Activated CD8-positive, alpha-beta T cell treated with anti-CD3 and anti-CD28 coated beads for 36 hours (primary cell): ENCODE measurements around the gene DNAJB1. TPM values are rescaled to one million over a fixed set of nuclear protein-coding genes. Genes with fewer than 3 reads are reported as not detected.

Experiments
- ATAC-seq: fragments of 200-7000 bp; cut with Tn5 transposase; one replicate; pipeline ENCODE4 v1.10.0; 2021; ENCODE audit warnings: mild to moderate bottlenecking, moderate library complexity
- CTCF ChIA-PET: fragments of 350-600 bp; sonication (Branson Sonifier 250); formaldehyde crosslinking; loops from one replicate; lab custom pipeline; 2021; ENCODE audit warnings: antibody characterized with exemption; lab: Charles Lee
- POLR2A ChIA-PET: fragments of 350-600 bp; sonication (Branson Sonifier 250); formaldehyde crosslinking; loops from one replicate; lab custom pipeline; 2021; ENCODE audit warnings: antibody characterized with exemption; lab: Charles Lee
- DNase-seq: peaks from one replicate; pipeline ENCODE4 v3.0.0-alpha.2; 2020
- H3K27ac Mint-ChIP-seq: one replicate; pipeline ENCODE4 v1.8.0; 2021; ENCODE audit warnings: mild to moderate bottlenecking, mixed read lengths
- H3K27me3 Mint-ChIP-seq: one replicate; pipeline ENCODE4 v1.8.0; 2021; ENCODE audit warnings: mixed read lengths
- H3K36me3 Mint-ChIP-seq: one replicate; pipeline ENCODE4 v1.8.0; 2021; ENCODE audit warnings: low read depth, mixed read lengths
- H3K4me1 Mint-ChIP-seq: one replicate; pipeline ENCODE4 v1.8.0; 2021; ENCODE audit warnings: low read depth, mixed read lengths
- H3K4me3 Mint-ChIP-seq: one replicate; pipeline ENCODE4 v1.8.0; 2021; ENCODE audit warnings: mild to moderate bottlenecking, moderate library complexity, mixed read lengths
- H3K9me3 Mint-ChIP-seq: one replicate; pipeline ENCODE4 v1.8.0; 2021; ENCODE audit warnings: mixed read lengths
- intact Hi-C: fragments of 100-400 bp; cut with micrococcal nuclease; formaldehyde crosslinking; loops from one replicate; pipeline ENCODE4 v1.10.0; 2022
- total RNA-seq, 2 experiments: library from RNA; stranded (reverse); gene quantifications; one replicate each; pipeline ENCODE4 v1.2.3, GENCODE V29; 2021
- TF ChIP-seq, protein P1 (sequence below): fragments of 200-600 bp; IDR thresholded peaks from one replicate; pipeline ENCODE4 v1.8.0; 2022; ENCODE audit warnings: antibody characterized with exemption, mild to moderate bottlenecking

Gene DNAJB1
- total RNA-seq, 2 experiments from 2014 or later = 52.0 to 59.6 TPM

DNA sequence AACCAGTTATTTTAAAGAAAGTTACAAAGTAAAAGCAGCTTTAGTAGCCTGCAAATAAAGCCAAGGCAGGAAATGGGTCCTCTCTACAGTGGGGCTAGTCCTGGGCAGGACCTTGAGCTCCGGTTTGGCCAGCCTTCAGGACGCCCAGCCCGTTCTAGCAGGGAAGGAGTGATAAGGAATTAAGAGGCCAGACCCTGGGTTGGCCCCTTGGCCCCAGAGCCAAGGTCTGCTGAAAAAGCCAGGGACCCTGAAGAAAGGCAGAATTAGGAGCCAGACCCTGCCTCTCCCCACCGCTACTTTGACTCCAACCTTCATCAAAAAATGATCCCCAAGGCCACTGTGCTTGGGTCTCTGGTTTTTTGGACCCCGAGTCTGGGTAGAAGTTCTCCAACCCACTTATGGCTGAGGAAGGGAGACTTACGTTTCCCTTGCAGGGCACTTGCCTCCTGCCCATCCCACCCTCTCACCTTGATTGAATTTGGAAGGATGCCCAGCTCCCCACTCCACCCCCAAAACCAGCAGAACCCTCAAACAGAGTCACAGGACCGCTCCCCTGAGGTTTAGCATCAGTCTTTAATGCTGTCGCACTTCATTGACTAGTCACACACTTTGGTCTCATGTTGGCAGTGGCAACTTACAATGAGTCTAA, 3.9 kb downstream of the DNAJB1 start:
- CTCF ChIA-PET = interaction anchor here (1.0 to 2.0 kb wide), 3 partner anchors 10 to 35 kb away, joined by 3 to 9 read pairs (median 3); no protein-coding TSS in a partner anchor
- ATAC-seq (no peak), DNase-seq (no peak)
- Mint-ChIP-seq H3K36me3 (peaks cover 41% of the 10 kb centered on the region), H3K4me1 (peaks cover 52% of the 10 kb centered on the region), H3K27ac (peak overlapping the region; percentile 40), H3K4me3 (peak overlapping the region; percentile 81), H3K27me3 (no peaks in the 10 kb centered on the region), H3K9me3 (no peaks in the 10 kb centered on the region)
- TF ChIP-seq, protein P1, sequence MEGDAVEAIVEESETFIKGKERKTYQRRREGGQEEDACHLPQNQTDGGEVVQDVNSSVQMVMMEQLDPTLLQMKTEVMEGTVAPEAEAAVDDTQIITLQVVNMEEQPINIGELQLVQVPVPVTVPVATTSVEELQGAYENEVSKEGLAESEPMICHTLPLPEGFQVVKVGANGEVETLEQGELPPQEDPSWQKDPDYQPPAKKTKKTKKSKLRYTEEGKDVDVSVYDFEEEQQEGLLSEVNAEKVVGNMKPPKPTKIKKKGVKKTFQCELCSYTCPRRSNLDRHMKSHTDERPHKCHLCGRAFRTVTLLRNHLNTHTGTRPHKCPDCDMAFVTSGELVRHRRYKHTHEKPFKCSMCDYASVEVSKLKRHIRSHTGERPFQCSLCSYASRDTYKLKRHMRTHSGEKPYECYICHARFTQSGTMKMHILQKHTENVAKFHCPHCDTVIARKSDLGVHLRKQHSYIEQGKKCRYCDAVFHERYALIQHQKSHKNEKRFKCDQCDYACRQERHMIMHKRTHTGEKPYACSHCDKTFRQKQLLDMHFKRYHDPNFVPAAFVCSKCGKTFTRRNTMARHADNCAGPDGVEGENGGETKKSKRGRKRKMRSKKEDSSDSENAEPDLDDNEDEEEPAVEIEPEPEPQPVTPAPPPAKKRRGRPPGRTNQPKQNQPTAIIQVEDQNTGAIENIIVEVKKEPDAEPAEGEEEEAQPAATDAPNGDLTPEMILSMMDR = no peak
- intact Hi-C loops = no loop called here
- POLR2A ChIA-PET = interaction anchor here (0.7 kb wide), 1 partner anchor 12 kb away, joined by 3 read pairs; no protein-coding TSS in a partner anchor

DNA sequence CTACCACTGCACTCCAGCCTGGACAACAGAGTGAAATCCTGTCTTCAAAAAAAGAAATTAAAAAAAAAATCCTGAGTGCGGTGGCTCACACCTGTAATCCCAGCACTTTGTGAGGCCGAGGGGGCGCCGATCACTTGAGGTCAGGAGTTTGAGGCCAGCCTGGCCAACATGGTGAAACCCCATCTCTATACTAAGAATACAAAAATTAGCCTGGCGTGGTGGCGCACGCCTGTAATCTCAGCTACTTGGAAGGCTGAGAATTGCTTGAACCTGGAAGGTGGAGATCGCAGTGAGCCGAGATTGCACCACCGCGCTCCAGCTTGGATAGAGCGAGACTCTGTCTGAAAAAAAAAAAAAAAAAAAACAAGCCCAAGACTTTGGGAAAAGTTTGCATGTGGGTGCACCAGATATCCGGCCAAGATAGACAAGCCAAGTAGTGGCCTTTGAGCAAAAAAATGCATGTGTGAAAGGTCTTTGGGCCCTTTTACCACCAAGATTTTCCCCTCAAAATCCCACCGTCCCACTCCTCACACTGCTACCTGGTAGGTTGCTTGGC, 5.7 kb downstream of the DNAJB1 start:
- H3K9me3 Mint-ChIP-seq = no peaks in the 10 kb centered on the region
- peaks cover 57% of the 10 kb centered on the region for H3K4me1 Mint-ChIP-seq
- intact Hi-C loops = no loop called here
- TF ChIP-seq, protein P1 = no peak
- ATAC-seq (no peak), DNase-seq (no peak)
- H3K4me3 Mint-ChIP-seq = no peak overlapping the region
- no peaks in the 10 kb centered on the region for H3K27me3 Mint-ChIP-seq
- peaks cover 38% of the 10 kb centered on the region for H3K36me3 Mint-ChIP-seq
- ChIA-PET POLR2A (interaction anchor here (1.3 kb wide), 1 partner anchor 17 kb away, joined by 5 read pairs; the partner anchor contains the start of gene GIPC1), CTCF (interaction anchor here (2.0 kb wide), 1 partner anchor 8 kb away, joined by 9 read pairs; no protein-coding TSS in a partner anchor)
- H3K27ac Mint-ChIP-seq = peak overlapping the region; percentile 6

DNA sequence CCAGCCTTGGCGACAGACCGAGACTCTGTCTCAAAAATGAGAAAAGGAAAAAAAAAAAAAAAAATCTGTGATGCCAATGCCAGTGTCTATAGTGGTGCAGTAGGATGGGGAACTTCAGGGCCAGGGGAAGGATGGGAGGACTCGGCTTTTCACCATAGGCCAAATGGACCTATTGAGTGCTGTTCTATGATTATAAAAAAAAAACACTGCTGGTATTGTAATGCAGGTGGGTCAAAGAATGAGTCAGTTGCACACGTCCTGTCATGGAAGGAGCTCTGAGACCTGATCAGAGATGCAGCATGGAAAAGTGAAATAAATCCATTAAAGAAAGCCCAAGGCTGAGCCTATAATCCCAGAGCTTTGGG, 7.0 kb downstream of the DNAJB1 start:
- ATAC-seq (no peak), DNase-seq (no peak)
- Mint-ChIP-seq H3K9me3 (no peaks in the 10 kb centered on the region), H3K4me3 (no peak overlapping the region), H3K36me3 (peaks cover 26% of the 10 kb centered on the region), H3K27ac (peak overlapping the region; percentile 70), H3K27me3 (no peaks in the 10 kb centered on the region), H3K4me1 (peaks cover 62% of the 10 kb centered on the region)
- ChIA-PET POLR2A (interaction anchor here (0.6 kb wide), 1 partner anchor 65 kb away, joined by 4 read pairs; no protein-coding TSS in a partner anchor), CTCF (interaction anchor here (2.0 kb wide), 1 partner anchor 31 kb away, joined by 7 read pairs; no protein-coding TSS in a partner anchor)
- TF ChIP-seq, protein P1 = no peak
- intact Hi-C loops = no loop called here

DNA sequence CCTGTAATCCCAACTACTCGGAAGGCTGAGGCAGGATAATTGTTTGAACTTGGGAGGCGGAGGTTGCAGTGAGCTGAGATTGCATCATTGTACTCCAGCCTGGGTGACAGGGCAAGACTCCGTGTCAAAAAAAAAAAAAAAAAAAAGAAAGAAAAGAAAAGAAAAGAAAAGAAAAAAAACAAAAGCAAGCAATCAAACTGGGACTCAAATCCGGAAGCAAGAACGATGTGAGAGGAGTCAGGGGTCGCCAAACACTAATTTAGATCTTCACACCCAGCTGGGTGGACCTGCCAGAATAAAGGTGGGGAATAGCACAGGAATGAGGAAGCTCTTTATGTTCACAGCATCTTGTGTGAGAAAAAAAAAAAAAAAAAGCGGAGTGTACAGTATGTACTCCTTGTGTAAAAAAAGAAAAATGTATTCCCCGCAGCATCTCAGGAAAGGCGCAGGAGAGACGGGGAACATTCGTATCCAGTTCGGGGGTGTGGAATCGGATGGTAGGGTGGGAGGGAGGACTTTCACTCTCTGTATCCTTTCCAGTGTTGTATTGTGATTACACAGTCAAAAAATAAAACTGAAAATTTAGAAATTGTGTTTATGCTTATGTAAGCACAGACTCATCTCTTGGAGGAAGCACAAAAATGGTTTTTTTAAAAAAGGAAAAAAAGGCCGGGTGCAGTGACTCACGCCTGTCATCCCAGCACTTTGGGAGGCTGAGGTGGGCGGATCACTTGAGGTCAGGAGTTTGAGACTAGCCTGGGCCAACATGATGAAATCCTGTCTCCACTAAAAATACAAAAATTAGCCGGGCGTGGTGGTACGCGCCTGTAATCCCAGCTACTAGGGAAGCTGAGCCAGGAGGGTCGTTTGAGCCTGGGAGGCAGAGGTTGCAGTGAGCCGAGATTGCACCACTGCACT, 7.6 kb downstream of the DNAJB1 start:
- Mint-ChIP-seq H3K4me3 (no peak overlapping the region), H3K9me3 (no peaks in the 10 kb centered on the region), H3K27me3 (no peaks in the 10 kb centered on the region), H3K27ac (peak overlapping the region; percentile 70), H3K36me3 (peaks cover 19% of the 10 kb centered on the region), H3K4me1 (peaks cover 61% of the 10 kb centered on the region)
- peak; percentile 36 for DNase-seq
- intact Hi-C loops = no loop called here
- CTCF ChIA-PET = interaction anchor here (1.2 to 2.0 kb wide), 3 partner anchors 7 to 30 kb away, joined by 3 to 7 read pairs (median 6); partner anchors contain the start of gene DNAJB1
- POLR2A ChIA-PET = interaction anchor here (0.6 kb wide), 1 partner anchor 59 kb away, joined by 3 read pairs; no protein-coding TSS in a partner anchor
- TF ChIP-seq, protein P1 = no peak
- no peak for ATAC-seq
